H1 (cell line): ENCODE results near the gene TPO. TPM values are rescaled to one million over a fixed set of nuclear protein-coding genes. Genes with fewer than 3 reads are reported as not detected.

Experiments
- CBX5 ChIP-seq: fragments of 300-800, 300-1000 bp; sonication (generic); IDR thresholded peaks from 2 replicates; pipeline ENCODE4 v1.7.1; 2016; ENCODE audit warnings: antibody characterized with exemption, low read length, low read depth
- CHD2 ChIP-seq: IDR thresholded peaks from 2 replicates; pipeline ENCODE4 v1.6.1; 2012; ENCODE audit warnings: low read length, improper control_type of control experiment
- CTCF ChIP-seq, 3 experiments: IDR thresholded peaks; 1 replicate in 2 of 3; 2 replicates in 1 of 3; pipeline versions ENCODE4 v1.5.1 to v1.6.1; 2011; ENCODE audit warnings: low read length in 3 of 3, mild to moderate bottlenecking in 3 of 3, inconsistent platforms in 2 of 3, low read depth in 1 of 3, moderate library complexity in 1 of 3; ENCODE audit not compliant: insufficient read depth in 1 of 3; ENCODE audit errors: control extremely low read depth in 1 of 3
- KDM1A ChIP-seq: fragments of 200-600, 300-600 bp; sonication (generic); IDR thresholded peaks from 2 replicates; pipeline ENCODE4 v1.7.1; 2016; ENCODE audit warnings: mild to moderate bottlenecking, low read length, borderline replicate concordance
- KDM4A ChIP-seq: IDR thresholded peaks from one replicate; pipeline ENCODE4 v1.7.1; 2012; ENCODE audit warnings: low read depth, mild to moderate bottlenecking, moderate library complexity, low read length, inconsistent platforms; ENCODE audit not compliant: severe bottlenecking
- MAFK ChIP-seq: IDR thresholded peaks from 2 replicates; pipeline ENCODE4 v1.6.1; 2012; ENCODE audit warnings: low read depth, mild to moderate bottlenecking, improper control_type of control experiment, low read length
- TEAD4 ChIP-seq: IDR thresholded peaks from 2 replicates; pipeline ENCODE4 v1.6.1; 2012; ENCODE audit warnings: low read depth, low read length, inconsistent platforms, mixed read lengths
- polyA plus RNA-seq, 7 experiments: library from polyadenylated mRNA; depleted of rRNA in 3 of 7; stranded (reverse) in 5 of 7; unstranded in 2 of 7; fragments of >200 nt in 5 of 7; fragments of 200-250 nt in 2 of 7; gene quantifications; 1 replicate in 5 of 7; 2 replicates in 1 of 7; 4 replicates in 1 of 7; pipeline versions ENCODE4 v1.2.1 to v1.2.3, GENCODE V29; 2011 to 2013; ENCODE audit warnings: missing spikeins in 2 of 7, mixed read lengths in 2 of 7
- total RNA-seq: library from RNA; stranded (reverse); fragmentation: NEBNext Ultra II Directional; extraction: Animal tissue kit (Norgen Biotek cat#: 25700); gene quantifications from 2 replicates; pipeline ENCODE4 v1.2.1, GENCODE V29; 2021
- TF ChIP-seq, protein P1 (sequence below): fragments of 300-600 bp; sonication (generic); IDR thresholded peaks from 2 replicates; pipeline ENCODE4 v1.7.1; 2012; ENCODE audit warnings: low read length, moderate library complexity, mild to moderate bottlenecking, inconsistent platforms; ENCODE audit not compliant: insufficient replicate concordance

The TPO gene
- total and polyA plus RNA-seq, 2 of the 8 experiments (the other 6 are each of a cell fraction or from before 2014, with no cell fraction given) = not detected

DNA sequence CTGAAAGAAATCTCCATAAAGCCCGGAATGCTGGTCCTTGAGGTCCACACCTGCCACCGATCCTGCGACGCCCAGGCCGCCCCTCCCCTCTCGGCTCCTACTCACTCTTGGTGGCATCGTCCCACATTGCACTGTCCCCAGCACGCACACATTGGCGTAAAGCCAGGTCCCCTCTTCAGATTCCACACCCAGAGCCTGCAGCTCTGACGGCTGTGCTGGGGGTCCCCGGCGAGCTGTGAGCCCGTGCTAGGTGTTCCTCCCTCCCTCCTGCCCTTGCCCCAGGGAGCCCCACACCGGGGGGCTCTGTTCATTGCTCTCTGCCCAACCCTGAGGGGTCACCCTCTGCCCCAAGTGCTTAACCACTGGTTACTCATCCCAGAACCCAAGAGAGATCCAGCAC lies 8.5 kb downstream of the TPO start (continued):
- TF ChIP-seq, protein P1, sequence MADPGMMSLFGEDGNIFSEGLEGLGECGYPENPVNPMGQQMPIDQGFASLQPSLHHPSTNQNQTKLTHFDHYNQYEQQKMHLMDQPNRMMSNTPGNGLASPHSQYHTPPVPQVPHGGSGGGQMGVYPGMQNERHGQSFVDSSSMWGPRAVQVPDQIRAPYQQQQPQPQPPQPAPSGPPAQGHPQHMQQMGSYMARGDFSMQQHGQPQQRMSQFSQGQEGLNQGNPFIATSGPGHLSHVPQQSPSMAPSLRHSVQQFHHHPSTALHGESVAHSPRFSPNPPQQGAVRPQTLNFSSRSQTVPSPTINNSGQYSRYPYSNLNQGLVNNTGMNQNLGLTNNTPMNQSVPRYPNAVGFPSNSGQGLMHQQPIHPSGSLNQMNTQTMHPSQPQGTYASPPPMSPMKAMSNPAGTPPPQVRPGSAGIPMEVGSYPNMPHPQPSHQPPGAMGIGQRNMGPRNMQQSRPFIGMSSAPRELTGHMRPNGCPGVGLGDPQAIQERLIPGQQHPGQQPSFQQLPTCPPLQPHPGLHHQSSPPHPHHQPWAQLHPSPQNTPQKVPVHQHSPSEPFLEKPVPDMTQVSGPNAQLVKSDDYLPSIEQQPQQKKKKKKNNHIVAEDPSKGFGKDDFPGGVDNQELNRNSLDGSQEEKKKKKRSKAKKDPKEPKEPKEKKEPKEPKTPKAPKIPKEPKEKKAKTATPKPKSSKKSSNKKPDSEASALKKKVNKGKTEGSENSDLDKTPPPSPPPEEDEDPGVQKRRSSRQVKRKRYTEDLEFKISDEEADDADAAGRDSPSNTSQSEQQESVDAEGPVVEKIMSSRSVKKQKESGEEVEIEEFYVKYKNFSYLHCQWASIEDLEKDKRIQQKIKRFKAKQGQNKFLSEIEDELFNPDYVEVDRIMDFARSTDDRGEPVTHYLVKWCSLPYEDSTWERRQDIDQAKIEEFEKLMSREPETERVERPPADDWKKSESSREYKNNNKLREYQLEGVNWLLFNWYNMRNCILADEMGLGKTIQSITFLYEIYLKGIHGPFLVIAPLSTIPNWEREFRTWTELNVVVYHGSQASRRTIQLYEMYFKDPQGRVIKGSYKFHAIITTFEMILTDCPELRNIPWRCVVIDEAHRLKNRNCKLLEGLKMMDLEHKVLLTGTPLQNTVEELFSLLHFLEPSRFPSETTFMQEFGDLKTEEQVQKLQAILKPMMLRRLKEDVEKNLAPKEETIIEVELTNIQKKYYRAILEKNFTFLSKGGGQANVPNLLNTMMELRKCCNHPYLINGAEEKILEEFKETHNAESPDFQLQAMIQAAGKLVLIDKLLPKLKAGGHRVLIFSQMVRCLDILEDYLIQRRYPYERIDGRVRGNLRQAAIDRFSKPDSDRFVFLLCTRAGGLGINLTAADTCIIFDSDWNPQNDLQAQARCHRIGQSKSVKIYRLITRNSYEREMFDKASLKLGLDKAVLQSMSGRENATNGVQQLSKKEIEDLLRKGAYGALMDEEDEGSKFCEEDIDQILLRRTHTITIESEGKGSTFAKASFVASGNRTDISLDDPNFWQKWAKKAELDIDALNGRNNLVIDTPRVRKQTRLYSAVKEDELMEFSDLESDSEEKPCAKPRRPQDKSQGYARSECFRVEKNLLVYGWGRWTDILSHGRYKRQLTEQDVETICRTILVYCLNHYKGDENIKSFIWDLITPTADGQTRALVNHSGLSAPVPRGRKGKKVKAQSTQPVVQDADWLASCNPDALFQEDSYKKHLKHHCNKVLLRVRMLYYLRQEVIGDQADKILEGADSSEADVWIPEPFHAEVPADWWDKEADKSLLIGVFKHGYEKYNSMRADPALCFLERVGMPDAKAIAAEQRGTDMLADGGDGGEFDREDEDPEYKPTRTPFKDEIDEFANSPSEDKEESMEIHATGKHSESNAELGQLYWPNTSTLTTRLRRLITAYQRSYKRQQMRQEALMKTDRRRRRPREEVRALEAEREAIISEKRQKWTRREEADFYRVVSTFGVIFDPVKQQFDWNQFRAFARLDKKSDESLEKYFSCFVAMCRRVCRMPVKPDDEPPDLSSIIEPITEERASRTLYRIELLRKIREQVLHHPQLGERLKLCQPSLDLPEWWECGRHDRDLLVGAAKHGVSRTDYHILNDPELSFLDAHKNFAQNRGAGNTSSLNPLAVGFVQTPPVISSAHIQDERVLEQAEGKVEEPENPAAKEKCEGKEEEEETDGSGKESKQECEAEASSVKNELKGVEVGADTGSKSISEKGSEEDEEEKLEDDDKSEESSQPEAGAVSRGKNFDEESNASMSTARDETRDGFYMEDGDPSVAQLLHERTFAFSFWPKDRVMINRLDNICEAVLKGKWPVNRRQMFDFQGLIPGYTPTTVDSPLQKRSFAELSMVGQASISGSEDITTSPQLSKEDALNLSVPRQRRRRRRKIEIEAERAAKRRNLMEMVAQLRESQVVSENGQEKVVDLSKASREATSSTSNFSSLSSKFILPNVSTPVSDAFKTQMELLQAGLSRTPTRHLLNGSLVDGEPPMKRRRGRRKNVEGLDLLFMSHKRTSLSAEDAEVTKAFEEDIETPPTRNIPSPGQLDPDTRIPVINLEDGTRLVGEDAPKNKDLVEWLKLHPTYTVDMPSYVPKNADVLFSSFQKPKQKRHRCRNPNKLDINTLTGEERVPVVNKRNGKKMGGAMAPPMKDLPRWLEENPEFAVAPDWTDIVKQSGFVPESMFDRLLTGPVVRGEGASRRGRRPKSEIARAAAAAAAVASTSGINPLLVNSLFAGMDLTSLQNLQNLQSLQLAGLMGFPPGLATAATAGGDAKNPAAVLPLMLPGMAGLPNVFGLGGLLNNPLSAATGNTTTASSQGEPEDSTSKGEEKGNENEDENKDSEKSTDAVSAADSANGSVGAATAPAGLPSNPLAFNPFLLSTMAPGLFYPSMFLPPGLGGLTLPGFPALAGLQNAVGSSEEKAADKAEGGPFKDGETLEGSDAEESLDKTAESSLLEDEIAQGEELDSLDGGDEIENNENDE = no peak
- TF ChIP-seq MAFK = no peak
- TF ChIP-seq CHD2 = no peak
- TF ChIP-seq KDM4A = no peak
- no peak for TF ChIP-seq TEAD4
- TF ChIP-seq CBX5 = no peak
- TF ChIP-seq CTCF (IDR thresholded peaks at IDR 0.05; ENCODE audit: control extremely low read depth in 1 of 3, insufficient read depth in 1 of 3, low read depth in 1 of 3, low read length in 3 of 3) = no peak
- TF ChIP-seq KDM1A = no peak
